HG03108 (cell line): ENCODE measurements around the gene SMC1A.

Source experiments
- ATAC-seq: cut with Tn5 transposase; IDR thresholded peaks from one replicate; pipeline ENCODE4 v1.9.1; 2021; ENCODE audit warnings: moderate library complexity; ENCODE audit not compliant: unreplicated experiment

The SMC1A gene

DNA sequence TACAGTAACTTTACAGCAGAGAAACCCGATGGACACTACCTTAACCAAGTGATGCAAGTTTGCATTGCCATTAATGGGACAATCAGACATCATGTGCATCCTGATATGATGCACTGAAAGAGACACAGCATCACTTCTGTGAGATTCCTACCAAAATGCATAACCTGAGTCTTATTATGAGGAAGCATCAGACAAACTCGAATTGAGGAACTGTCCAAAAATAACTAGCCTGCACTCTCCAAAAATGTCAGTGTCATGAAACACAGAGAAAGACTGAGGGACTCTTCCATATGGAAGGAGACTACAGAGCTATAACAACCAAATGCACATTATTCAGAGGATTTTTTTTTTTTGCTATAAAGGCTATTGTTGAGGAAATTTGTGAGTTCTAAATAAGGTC lies 74.5 kb downstream of the SMC1A start:
- ATAC-seq, result no peak

DNA sequence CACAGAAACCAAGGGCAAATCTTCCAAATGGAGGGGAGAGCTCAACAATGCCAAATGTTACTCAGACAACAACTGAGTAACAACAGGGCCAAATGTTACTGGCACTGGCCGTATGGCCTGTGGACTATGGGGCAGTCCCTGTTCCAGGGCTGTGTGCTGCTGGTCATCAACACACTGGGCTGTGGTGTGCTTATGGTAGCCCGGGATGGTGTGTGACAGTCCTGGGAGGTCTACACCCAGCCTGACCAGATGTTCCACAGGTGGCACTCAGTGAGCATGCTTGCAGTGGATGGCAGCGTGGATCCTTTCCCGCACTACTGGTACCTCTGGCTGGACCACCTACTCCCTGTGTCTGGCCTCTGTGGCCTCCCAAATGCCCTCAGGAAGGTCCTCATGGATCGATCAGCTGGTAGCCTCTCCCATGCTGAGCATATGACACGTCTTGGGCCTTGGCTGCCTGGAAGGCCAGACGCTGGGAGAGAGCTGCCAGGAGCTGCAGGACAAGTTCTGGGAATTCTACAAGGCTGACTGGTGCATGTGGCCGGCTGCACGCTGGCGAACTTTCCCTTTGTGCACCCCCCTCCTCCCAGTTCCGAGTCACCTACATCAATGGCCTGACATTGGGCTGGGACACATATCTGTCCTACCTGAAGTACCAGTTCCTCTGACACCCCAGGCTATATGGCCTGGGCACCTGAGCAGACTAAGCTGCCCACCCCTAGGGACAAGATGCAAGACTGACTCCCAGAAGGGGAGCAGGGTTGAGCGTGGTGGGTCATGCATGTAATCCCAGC lies 81.4 kb downstream of the SMC1A start:
- no peak for ATAC-seq

DNA sequence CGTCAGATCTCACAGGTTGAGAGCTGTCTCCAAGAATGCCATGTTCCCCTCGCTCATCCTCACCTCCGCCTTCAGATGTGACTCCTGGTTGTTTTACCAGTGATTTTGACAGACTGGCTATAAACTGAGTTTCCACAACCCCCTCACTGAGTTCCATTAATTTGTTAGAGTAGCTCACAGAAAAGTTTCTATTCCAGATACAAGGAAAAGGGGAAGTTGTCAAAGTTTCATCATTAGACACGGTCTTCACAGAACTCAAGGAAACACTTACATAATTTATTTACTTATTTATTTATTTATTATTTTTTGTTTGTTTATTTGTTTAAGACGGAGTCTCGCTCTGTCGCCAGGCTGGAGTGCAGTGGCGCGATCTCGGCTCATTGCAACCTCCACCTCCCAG lies 85.4 kb downstream of the SMC1A start:
- no peak for ATAC-seq

DNA sequence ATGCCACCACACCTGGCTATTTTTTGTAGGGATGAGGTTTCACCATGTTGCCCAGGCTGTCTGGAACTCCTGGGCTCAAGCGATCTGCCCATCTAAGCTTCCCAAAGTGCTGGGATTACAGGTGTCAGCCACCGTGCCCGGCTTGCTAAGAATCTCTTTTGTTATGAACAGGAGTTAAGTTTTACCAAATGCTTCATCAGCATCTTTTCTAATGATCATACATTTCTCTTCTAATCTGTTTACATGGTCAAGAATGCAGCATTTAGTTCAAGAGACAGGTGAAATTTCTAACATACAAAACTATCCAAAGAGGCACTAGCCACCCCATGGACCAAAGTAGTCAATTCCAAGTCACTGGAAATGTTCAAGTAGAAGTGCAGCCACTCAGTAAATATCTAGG lies 88.6 kb downstream of the SMC1A start:
- no peak for ATAC-seq

DNA sequence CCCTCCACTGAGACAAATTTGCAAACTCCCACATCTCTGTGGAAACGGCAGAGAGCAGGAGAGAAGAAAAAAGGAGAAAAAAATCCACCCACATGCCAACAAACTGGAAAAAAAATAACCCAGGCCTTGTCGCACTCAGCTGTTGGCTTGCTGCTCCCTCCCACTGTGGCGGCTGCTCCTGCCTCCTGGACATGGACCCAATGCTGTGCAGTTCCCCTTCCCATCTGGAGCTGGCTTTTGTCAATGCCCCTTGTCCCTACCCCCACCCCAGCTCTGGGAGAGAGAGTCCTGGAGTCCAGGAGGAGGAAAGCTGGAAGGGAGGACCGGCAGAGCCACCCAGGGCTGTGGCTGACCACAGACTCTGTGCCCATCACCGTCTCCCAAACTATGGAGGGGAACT lies 90.2 kb downstream of the SMC1A start:
- ATAC-seq, result no peak

DNA sequence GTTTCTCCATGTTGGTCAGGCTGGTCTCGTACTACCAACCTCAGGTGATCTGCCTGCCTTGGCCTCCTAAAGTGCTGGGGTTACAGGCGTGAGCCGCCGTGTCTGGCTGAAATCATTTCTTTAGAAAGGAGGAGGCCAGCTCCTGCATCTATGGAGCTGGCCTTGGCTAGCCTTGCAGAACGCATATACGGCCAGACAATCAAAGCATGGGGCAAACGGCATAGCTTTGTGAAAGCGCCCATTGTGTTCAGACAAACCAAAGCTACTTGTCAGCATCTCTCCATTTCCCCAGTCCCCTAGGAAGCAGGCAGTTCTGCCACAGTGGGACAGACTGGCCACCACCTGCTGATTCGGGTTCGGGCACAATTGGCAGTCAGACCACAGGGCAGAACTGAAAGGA lies 92.1 kb downstream of the SMC1A start:
- ATAC-seq, result no peak

DNA sequence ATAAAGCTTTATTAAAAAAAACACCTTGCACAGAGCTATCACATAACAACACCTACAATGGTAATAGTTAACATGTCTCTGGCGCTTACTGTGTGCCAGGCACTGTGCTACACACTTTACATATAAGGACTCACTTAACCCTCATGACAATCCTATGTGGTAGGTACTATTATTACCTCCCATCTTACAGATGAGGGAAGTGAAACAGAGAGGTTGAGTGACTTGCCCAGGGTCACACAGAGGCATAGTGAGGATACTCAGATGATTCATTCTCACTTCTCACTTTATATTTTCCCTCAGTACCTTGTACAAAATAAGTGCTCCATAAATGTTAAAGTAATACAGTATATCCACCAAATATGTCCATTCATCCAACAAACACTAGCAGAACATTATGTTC lies 97.7 kb downstream of the SMC1A start:
- no peak for ATAC-seq
